ENCODE data around the gene RBM33. TPM values are rescaled to one million over a fixed set of nuclear protein-coding genes. Genes with fewer than 3 reads are reported as not detected.

Gene RBM33
- total RNA-seq, 1 experiment from 2014 or later, result 19.7 TPM

DNA sequence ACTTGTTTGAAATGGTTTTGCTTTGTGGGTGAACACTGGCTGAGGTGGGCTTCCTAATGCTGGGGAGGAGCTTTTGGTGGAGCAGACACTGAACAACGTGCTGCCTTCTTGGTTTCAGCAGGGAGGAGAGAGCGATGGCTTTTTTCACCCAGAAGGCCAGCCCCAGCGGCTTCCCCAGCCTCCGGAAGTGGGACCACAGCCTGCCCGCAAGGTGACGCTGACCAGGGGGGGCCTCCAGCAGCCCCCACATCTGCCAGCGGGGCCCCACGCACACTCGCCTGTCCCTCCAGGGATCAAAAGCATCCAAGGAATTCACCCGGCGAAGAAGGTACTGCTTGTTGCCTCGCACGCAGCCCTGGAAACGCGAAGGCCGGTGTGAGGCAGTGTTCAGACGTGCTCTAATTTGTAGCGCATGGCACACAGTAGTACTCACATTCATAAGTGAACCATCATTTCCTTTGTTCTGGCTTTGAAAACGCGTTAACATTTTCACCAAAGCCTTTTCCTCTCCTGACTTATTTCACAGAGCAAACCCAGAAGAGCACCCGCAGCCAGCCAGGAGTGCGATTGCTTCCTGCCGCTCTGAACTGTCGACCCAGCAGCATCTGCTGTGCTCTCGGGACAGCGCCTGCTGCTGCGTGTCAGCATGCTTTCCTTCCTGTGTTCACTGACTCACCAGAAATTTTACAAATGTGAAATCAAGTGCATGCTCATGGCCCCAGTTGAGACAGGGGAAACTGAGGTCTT lies 119.4 kb downstream of the RBM33 start:
- DNase-seq (ENCODE audit: low read depth), result peak; percentile 11

- DNase-seq (ENCODE audit: low read depth), result no peak
These were observed 120.0 kb downstream of the RBM33 start for GRCh38 chr7:155764438-155764793.

DNA sequence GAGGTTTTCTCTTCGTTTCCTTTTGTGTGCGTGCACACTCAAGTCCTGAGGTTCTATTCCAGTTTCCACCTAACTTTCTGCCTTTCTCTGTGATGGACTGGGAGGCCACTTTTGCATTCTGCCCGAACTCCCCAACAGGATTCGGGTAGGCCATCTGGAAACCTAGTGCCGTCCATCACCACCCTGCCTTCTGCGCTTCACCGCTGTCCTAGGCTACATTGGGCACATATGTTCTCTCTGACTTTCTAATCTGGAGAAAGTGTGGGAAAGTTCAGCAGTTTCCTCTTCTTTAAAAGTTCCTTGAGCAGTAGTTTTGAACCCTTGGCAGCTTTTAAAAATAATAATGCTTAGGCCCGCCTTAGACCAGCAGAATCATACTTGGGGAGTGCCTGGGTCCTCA lies 121.0 kb downstream of the RBM33 start:
- no peak for DNase-seq (ENCODE audit: low read depth)

DNA sequence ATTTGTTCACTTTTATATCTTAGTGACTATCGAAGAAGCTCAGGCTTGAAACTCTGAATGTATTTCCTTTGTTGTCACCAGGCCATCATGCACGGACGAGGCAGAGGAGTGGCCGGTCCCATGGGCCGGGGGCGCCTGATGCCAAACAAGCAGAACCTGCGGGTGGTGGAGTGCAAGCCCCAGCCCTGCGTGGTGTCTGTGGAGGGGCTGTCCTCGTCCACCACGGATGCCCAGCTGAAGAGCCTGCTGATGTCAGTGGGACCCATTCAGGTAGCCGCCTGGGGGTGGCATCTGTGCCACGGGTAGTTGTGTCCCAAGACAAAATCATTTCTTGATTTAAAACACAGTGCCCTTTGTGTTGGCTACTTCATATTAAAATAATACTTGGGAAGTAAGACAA lies 121.9 kb downstream of the RBM33 start:
- no peak for DNase-seq (ENCODE audit: low read depth)

GRCh38 chr7:155766966-155767916 lies 122.8 kb downstream of the RBM33 start:
- no peak for DNase-seq (ENCODE audit: low read depth)

GRCh38 chr7:155769701-155770100 lies 125.2 kb downstream of the RBM33 start:
- no peak for DNase-seq (ENCODE audit: low read depth)

GRCh38 chr7:155770241-155770640 lies 125.8 kb downstream of the RBM33 start:
- DNase-seq (ENCODE audit: low read depth), result no peak

DNA sequence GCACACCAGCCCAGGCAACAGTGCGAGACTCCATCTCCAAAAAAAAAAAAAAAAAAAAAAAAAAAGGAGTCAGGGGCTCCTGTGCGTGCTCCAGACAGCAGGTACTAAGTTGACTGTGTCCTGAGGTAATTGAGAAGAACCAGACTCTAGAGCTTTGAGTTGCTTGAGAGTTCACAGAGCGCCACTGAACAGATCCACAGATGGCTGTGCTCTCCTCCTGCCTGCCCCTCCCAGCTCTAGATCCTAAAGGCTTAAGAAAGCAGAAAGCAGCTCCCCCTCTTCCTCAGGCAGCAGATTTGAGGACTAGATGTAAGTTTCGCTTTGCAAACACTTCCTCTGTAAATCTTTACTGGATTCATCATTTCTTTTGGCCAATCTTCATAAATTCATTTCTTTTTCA lies 129.1 kb downstream of the RBM33 start:
- no peak for DNase-seq (ENCODE audit: low read depth)

- DNase-seq (ENCODE audit: low read depth), result no peak
These were observed 130.5 kb downstream of the RBM33 start for GRCh38 chr7:155774947-155775346.

GRCh38 chr7:155775691-155776090 lies 131.2 kb downstream of the RBM33 start:
- no peak for DNase-seq (ENCODE audit: low read depth)

- DNase-seq (ENCODE audit: low read depth), result no peak
These were observed 132.1 kb downstream of the RBM33 start for GRCh38 chr7:155776606-155777005.

DNA sequence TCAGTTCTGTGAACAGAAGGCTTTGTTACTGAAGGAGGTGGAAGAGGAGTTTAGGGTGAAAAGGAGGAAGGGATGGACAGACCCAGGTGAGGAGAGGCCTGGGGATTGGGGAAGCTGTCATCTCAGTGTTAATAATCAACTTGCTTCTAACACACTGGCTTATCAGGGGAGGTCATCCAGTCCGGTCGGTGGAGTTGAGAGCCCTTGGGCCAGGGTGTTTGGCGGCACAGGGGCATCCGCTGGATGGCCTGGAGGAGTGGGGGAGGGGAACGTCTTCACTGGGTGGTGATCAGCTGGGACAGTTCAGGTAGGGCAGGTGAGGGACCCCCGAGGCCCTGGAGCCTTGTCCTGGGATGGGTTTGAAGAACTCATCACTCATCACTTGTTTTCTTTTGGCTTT lies 133.9 kb downstream of the RBM33 start:
- no peak for DNase-seq (ENCODE audit: low read depth)

GRCh38 chr7:155780884-155781283 lies 136.4 kb downstream of the RBM33 start:
- DNase-seq (ENCODE audit: low read depth), result no peak

GRCh38 chr7:155781433-155781832 lies 137.0 kb downstream of the RBM33 start:
- no peak for DNase-seq (ENCODE audit: low read depth)

GRCh38 chr7:155782466-155782865 lies 138.0 kb downstream of the RBM33 start:
- no peak for DNase-seq (ENCODE audit: low read depth)

DNA sequence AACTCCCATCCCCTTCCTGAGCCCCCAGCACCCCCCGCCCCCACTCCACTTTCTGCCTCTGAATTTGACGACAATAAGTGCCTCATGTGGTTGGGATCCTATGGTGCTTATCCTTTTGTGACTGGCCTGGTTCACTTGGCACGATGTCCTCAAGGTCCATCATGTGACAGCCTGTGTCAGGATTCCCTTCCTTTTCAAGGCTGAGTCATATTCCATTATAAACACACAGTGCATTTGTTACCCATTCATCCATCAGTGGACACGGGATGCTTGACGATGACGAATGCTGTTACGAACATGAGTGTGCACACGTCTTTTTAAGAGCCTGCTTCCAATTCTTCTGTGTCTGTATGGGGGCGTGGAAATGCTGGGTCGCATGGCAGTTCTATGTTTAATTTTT lies 141.1 kb downstream of the RBM33 start:
- DNase-seq (ENCODE audit: low read depth), result peak; percentile 61

GRCh38 chr7:155786491-155786890 lies 142.0 kb downstream of the RBM33 start:
- no peak for DNase-seq (ENCODE audit: low read depth)

DNA sequence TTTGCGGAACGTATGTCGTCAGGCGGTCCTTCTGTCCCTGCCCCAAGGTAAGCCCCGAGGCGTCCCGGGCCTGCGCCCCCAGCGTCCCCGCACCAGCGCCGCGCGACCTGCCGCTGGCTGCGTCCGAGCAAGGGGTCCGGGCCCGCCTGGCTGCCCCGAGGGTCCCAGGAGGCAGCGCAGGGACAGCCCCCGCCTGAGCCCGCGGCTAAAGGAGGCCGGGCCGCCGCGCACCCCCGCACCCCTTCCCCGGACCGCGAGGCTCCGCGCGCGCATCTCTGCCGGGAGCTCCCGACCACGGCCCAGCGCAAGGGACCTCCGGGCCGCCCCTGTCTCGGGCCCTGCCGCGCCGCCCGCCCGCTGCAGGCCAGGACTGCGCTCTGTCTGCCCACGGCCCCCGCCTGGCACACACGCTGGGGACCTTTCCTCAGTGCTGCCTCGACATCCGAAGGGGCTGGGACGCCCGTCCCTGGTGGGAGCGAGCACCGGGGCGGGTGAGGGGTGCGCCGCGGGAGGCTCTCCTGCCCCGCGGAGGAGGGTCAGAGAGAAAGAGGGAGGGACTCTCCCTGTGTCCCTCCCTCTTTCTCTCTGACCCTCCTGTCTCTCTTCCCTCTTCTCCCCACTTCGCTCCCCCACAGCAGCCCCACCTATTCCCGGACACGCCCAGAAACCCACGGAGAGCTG lies 142.8 kb downstream of the RBM33 start:
- DNase-seq (ENCODE audit: low read depth), result no peak

DNA sequence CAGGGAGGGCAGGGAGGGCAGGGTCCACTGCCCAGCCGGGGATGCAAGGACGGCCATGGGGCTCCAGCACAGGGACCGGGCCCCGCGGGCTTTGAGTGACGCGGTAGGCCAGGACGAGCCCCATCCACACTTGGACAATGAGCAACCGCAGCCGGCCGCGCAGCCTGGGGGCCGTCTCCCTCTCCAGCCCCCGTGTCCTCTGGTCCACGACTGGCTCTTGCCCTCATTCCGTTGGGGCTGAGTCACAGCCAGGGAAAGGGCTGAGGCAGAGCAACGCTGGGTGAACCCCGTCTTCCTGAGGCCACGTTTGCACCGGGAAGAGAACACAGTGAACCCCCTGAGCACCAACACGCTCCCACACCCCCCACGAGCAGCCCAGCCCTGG lies 144.1 kb downstream of the RBM33 start:
- DNase-seq (ENCODE audit: low read depth), result no peak

- DNase-seq (ENCODE audit: low read depth), result no peak
These were observed 144.7 kb downstream of the RBM33 start for GRCh38 chr7:155789001-155789725.

- no peak for DNase-seq (ENCODE audit: low read depth)
These were observed 146.2 kb downstream of the RBM33 start for GRCh38 chr7:155790666-155791065.
